ENCODE measurements around the gene MANF.
"Not testable (repeated sequence)": the region's sequence is repeated elsewhere in the genome, so short reads cannot be mapped to it uniquely, and the experiment has no call there.

DNA sequence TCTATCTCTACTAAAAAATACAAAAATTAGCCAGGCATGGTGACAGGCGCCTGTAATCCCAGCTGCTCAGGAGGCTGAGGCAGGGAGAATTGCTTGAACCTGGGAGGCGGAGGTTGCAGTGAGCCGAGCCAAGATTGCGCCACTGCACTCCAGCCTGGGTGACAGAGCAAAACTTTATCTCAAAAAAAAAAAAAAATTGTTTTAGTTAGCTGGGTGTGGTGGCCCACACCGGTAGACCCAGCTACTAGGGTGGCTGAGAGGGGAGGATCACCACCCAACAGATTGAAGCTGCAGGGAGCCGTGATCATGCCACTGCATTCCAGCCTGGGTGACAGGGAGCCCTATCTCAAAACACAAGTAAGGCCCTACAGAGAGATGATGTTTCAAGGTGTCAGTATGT lies 2.2 kb downstream of the MANF start:
- TF ChIP-seq, protein P1, sequence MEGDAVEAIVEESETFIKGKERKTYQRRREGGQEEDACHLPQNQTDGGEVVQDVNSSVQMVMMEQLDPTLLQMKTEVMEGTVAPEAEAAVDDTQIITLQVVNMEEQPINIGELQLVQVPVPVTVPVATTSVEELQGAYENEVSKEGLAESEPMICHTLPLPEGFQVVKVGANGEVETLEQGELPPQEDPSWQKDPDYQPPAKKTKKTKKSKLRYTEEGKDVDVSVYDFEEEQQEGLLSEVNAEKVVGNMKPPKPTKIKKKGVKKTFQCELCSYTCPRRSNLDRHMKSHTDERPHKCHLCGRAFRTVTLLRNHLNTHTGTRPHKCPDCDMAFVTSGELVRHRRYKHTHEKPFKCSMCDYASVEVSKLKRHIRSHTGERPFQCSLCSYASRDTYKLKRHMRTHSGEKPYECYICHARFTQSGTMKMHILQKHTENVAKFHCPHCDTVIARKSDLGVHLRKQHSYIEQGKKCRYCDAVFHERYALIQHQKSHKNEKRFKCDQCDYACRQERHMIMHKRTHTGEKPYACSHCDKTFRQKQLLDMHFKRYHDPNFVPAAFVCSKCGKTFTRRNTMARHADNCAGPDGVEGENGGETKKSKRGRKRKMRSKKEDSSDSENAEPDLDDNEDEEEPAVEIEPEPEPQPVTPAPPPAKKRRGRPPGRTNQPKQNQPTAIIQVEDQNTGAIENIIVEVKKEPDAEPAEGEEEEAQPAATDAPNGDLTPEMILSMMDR (conservative IDR thresholded peaks at IDR 0.05 in 1 of 2, IDR thresholded peaks at IDR 0.05 in 1 of 2; ENCODE audit: low read depth in 1 of 2, low read length in 2 of 2): not testable (repeated sequence)
- TF ChIP-seq EZH2 (IDR thresholded peaks at IDR 0.05; ENCODE audit: low read length, missing control alignments): not testable (repeated sequence)

Measured in fibroblast of lung (primary cell).